Breast epithelium (tissue), 3 donors: ENCODE data around the gene CASKIN1.
"Not testable (repeated sequence)": the region's sequence is repeated elsewhere in the genome, so short reads cannot be mapped to it uniquely, and the experiment has no call there.

Experiments
- POLR2A ChIP-seq: fragments of 450-650 bp; IDR thresholded peaks from one replicate; pipeline ENCODE4 v1.6.1; 2016; ENCODE audit warnings: antibody characterized with exemption, mild to moderate bottlenecking, moderate library complexity
- POLR2AphosphoS5 ChIP-seq, 3 donors: sonication (generic); formaldehyde crosslinking; IDR thresholded peaks; one replicate each; pipeline ENCODE4 v1.6.1; 2017; ENCODE audit warnings: antibody characterized with exemption in 3 of 3
- TF ChIP-seq, protein P1 (sequence below), 3 donors: fragments of 450-650 bp; IDR thresholded peaks; one replicate each; pipeline ENCODE4 v1.5.1; 2016 to 2017; ENCODE audit warnings: antibody characterized with exemption in 3 of 3, mild to moderate bottlenecking in 3 of 3, moderate library complexity in 3 of 3

DNA sequence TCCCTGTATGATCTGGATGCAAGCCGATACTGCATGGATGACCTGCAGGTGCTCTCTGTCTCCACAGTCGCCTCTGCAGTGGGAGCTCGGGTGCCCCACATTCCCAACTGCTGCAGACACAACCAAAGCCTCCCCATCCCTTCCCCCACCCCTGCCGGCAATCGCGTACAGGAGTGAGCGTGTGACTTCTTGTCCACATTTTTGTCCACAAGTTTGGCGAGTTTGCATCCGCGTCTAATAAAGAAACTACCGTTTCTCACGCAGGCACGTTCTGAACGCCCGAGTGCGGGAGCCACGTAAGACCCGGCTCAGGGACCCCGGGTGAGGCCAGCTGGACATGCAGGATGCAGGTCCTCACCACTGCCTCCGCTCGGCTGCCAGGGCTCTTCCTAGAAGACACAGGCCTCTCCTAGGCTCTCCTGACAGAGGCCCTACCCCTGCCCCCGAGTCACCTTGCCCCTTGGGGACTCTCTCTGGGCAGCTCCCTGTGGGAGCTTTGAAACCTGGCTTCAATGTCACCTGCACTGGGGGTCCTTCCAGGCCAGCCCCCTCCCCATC, 66.4 kb downstream of the CASKIN1 start:
- TF ChIP-seq, protein P1, sequence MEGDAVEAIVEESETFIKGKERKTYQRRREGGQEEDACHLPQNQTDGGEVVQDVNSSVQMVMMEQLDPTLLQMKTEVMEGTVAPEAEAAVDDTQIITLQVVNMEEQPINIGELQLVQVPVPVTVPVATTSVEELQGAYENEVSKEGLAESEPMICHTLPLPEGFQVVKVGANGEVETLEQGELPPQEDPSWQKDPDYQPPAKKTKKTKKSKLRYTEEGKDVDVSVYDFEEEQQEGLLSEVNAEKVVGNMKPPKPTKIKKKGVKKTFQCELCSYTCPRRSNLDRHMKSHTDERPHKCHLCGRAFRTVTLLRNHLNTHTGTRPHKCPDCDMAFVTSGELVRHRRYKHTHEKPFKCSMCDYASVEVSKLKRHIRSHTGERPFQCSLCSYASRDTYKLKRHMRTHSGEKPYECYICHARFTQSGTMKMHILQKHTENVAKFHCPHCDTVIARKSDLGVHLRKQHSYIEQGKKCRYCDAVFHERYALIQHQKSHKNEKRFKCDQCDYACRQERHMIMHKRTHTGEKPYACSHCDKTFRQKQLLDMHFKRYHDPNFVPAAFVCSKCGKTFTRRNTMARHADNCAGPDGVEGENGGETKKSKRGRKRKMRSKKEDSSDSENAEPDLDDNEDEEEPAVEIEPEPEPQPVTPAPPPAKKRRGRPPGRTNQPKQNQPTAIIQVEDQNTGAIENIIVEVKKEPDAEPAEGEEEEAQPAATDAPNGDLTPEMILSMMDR (IDR thresholded peaks at IDR 0.05), result not testable (repeated sequence)
- not testable (repeated sequence) for TF ChIP-seq POLR2AphosphoS5 (IDR thresholded peaks at IDR 0.05); POLR2A
